HG03039 (cell line): ENCODE measurements around the gene CALN1.
"Not testable (repeated sequence)": the region's sequence is repeated elsewhere in the genome, so short reads cannot be mapped to it uniquely, and the experiment has no call there.

Experiments used
- ATAC-seq: cut with Tn5 transposase; IDR thresholded peaks from one replicate; pipeline ENCODE4 v1.9.1; 2021; ENCODE audit warnings: mild to moderate bottlenecking, moderate library complexity; ENCODE audit not compliant: unreplicated experiment

Gene CALN1

DNA sequence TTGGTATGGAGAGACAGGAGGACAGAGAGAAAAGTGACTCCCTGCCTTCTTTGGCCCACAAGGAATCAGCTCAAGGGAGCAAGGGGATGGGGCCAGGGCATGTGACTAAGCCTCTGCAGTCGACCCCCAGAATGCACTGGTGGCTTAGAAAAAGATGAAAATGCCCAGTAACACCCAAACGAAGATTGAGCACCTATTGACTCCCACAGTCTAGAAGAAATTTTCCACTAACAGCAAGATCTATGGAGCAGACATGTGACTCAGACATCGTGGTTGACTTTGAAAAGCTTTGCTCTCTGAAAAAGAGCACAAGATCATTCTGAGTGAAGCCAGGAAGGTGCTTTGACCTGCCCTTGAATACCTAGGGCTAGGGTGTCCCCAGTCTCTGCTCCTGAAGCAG, 586.0 kb downstream of the CALN1 start:
- no peak for ATAC-seq

GRCh38 chr7:71824006-71824760, 588.0 kb downstream of the CALN1 start:
- ATAC-seq, result no peak

DNA sequence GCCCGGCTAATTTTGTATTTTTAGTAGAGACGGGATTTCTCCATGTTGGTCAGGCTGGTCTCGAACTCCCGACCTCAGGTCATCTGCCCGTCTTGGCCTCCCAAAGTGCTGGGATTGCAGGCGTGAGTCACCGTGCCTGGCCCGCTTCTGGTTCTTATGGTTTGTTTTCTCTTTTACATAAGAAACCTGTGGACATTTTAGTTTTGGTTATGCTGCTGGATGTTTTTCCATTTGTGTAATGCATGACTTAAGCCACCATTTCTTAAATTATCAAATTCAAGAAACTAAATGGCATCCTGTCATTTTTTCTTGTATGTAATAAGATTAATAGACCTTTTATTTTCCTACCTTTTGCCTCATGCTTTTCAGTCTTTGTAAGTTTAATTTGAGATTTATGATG, 589.7 kb downstream of the CALN1 start:
- ATAC-seq, result not testable (repeated sequence)

DNA sequence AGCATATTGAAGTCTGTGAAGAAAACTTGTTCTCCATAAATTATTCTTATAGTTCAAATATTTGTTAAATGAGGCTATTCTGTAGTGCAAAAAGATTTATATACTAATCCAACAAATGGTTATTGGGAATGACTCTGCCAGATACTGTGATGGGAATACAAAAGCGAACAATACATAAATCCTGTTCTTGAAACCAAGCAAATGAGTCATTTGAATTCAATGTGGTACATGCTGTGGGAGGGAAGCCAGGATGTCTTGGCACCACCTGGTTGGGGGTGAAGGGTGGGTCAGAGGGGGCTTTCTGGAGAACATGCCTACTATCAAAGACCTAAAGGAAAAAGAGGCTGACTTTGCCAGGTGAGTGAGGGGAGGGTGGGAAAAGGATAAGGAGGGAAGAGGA, 594.2 kb downstream of the CALN1 start:
- no peak for ATAC-seq

DNA sequence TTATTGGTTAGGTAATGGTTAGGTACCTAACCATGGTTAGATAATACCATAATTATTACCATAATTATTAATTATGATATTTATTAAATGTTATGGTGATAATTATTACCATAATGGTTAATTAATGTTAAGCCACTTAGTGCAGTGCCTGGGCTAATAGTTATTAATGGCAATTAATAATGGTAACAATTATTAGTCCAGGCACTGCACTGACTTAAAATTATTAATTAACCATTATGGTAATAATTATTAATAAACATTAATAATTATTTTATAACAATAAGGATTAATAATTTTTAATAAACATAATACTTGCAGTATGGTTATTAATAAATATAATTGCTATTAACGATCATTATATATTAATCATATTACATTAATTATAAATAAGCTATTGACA, 604.0 kb downstream of the CALN1 start:
- no peak for ATAC-seq

DNA sequence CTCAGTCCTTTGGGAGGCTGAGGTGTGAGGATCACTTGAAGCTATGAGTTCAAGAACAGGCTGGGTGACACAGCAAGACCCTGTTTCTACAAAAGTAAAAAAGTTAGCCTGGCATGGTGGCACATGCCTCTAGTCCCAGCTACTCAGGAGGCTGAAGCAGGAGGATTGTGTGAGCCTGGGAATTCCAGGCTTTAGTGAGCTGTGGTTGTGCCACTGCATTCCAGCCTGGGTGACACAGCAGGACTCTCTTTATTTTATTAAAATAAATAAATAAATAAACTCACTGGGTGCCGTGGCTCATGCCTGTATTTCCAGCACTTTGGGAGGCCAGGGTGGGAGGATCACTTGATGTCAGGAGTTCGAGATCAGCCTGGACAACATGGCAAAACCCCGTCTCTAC, 607.9 kb downstream of the CALN1 start:
- no peak for ATAC-seq

DNA sequence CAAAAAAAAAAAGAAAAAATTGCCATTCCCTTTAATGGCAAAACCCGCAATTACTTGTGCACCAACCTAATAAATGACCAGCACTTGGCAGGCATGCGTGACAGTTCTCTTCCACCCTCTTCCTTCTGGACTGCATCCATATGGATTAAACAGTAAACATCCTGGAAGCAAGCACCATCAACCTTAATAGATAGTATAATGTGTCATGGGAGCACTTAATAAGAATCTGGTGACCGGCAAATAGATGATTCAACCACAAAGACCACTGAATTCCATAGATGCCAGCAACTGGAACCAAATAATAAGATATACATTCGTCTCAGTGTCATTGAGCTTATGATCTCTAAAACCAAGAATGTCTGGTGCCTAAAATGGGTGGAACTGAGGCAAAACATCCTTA, 610.2 kb downstream of the CALN1 start:
- ATAC-seq, result no peak

GRCh38 chr7:71800321-71800720, 611.8 kb downstream of the CALN1 start:
- no peak for ATAC-seq

GRCh38 chr7:71795410-71795809, 616.7 kb downstream of the CALN1 start:
- ATAC-seq, result no peak

- no peak for ATAC-seq
Measured at GRCh38 chr7:71793251-71793650, 618.9 kb downstream of the CALN1 start.

DNA sequence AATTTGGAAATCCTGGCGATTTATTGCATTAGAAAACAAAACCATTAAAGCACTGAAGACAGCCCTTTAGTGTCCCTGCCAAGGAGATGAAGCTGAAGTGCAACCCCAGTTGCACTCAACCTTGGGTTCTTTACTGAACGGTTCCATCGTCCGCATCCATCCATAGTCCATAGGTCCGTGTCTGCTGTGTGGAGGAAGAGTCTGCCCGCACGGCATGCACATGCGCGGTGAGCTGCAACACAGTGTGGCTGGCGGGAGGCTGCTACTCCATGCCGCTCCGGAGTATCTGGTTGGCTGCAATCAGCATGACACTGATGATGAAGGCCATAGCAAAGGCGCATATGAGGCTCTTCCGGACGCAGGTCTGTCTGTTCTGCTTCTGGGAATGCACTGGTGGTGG, 624.6 kb downstream of the CALN1 start:
- no peak for ATAC-seq

GRCh38 chr7:71785216-71785615, 626.9 kb downstream of the CALN1 start:
- no peak for ATAC-seq

DNA sequence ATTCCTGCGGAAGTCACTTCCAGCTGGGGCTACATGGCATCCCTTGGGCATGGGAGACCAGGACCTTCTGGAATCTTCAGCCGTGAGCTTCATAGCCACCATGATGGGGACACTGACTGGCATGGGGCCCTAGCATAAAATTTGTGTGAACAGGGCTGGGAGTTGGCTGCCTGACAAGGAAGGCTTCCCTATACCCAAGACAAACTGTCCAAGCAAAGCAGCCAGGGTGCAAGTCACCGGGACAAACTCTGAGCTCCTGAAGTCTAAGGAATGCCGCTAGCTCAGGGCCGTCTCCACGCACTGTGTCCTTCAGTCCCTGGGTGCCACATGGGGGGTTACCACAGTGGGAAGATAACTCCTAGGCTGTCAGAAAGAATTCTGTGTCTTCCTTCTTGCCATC, 627.4 kb downstream of the CALN1 start:
- ATAC-seq, result no peak

GRCh38 chr7:71784180-71784579, 628.0 kb downstream of the CALN1 start:
- ATAC-seq, result no peak

- no peak for ATAC-seq
Measured at GRCh38 chr7:71783779-71784178, 628.4 kb downstream of the CALN1 start.

DNA sequence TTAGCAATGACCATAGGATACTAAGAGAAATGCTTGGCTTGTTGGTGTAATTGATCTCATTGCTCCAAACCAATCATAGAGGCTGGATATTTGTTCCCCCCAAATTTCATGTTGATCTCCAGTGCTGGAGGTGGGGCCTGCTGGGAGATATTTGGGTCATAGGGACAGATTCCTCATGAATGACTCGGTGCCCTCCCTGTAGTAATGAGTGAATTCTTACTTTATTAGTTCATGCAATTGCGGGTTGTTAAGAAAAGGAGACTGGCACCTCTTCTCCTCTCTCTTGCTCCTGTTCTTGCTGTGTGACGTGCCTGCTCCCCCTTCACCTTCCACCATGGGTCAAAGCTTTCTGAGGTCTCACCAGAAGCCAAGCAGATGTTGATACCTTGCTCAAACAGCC, 630.1 kb downstream of the CALN1 start:
- ATAC-seq, result no peak

- ATAC-seq, result no peak
Measured at GRCh38 chr7:71780282-71780681, 631.9 kb downstream of the CALN1 start.

DNA sequence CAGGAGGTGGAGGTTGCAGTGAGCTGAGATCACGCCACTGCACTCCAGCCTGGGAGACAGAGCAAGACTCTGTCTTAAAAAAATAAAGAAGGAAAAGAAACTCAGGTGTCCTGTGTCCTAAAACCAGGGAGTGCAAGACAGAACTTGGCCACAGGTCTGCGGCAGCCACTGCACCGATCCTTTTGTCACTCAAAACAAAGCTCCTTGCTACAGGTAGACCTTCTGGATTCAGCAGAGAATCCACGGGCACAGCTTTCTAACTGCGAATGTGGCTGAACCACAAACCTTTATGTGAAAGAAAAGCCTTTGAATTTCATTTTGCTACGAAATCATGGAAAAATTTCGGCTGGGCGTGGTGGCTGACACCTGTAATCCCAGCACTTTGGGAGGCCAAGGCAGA, 634.9 kb downstream of the CALN1 start:
- no peak for ATAC-seq

GRCh38 chr7:71776726-71777125, 635.4 kb downstream of the CALN1 start:
- no peak for ATAC-seq

DNA sequence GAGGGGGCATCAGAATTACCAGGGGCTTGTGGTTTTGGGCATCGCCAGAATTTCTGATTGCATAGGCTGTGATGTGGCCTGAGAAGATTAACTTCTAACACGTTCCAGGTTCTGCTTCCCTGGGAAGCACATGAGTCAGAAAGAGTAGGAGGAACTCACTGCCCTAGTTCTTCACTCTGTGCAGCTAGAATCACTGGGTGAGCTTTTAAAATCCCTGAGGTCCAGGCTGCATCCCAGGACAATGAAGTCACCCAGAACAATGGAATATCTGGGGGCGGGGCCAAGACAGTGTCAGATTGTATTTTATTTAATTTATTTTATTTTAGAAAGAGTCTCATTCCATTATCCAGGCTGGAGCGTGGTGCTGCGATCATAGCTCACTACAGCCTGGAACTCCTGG, 636.5 kb downstream of the CALN1 start:
- ATAC-seq, result no peak

DNA sequence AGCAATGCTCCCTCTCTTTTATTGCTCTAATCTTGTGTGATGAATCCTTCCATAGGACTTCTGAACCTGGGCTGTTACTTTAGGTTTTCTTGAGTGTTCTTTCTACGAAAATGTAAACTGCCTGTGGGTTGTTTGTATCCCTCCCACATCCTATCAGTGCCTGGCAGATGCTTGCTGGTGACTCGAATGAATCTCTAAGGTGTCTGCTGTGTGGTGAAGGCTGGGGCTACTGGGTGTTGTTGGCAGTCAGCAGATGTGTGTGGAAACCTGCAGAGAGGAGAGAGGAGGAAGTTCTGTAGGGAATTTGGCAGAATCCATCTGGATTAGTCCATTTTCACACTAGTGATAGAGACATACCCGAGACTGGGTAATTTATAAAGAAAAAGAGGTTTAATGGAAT, 639.4 kb downstream of the CALN1 start:
- ATAC-seq, result no peak

DNA sequence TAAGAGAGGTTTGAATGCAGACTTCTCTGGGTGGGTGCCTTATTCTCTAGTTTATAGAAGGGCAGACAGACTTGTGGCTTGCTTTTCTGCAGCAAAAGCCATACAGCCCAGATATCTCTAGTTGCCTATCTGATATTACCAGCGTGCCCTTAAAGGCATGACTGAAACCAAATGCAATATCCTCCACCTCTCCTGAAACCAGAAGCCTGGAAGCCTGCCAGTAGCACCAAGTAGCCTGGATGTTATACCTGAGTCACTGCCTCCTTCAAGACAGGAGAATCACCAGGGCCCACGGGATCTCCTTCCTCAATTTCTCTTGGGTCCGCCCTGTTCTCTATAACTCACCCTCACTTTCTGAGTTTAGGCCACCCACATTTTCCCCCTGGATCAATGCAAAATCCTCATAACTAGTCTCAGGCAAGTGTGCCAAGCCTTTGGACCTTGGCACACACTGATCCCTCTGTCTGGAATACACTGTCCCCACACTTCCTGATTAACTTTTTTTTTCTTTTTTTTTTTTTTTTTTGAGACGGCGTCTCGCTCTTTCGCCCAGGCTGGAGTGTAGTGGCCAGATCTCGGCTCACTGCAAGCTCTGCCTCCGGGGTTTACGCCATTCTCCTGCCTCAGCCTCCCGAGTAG, 641.8 kb downstream of the CALN1 start:
- ATAC-seq, result no peak

DNA sequence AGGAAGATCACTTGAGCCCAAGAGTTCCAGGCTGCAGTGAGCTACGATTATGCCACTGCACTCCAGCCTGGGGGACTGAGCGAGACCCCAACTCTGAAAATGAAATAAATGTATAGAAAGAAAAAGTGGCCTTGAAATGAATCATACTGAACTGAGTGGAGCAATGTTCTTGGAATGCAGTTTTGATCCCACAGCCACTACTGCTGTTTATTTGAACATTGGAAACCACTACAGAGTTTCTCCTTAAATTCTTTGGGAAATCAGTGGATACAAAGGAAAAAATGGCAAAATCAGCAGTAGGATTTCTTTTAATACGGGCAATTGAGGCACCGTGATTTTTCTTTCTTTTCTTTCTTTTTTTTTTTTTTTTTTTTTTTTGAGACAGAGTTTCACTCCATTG, 642.8 kb downstream of the CALN1 start:
- ATAC-seq, result no peak
